ENCODE measurements around the gene MRPL55.

DNA sequence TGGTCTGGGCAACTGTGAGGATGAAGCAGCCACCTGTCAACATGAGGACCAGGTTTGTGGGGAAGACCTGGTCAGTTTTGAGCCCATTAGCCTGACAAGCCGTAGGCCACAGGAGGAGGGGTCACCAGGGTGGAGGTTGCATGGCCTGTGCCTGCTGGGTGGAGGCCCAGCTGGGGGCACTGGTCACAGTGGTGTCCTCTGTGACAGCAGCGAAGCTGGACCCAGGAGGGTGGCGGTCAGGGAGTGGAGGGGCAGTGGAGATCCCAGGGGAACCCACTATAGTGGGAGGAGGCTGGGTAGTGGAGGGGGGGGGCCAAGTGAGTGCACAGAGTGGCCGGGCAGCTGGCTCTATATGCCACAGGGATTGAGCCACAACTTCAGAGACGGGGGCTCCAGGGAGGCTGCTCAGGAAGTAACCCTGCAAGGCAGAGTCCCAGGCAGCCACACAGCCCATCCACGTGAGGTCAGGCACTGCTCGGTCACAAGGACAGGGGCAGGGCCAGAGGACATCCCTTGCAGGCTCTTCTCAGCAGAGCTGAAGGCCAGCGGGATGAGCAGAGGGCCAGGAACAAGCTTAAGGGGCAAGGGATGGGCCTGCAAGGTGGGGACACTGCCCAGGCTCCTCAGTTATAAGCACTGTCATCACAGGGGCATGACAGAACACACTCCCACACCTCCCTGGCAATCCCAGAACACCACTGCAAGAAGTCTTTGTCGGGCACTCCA, 3.7 kb downstream of the MRPL55 start:
- TF ChIP-seq, protein P1, sequence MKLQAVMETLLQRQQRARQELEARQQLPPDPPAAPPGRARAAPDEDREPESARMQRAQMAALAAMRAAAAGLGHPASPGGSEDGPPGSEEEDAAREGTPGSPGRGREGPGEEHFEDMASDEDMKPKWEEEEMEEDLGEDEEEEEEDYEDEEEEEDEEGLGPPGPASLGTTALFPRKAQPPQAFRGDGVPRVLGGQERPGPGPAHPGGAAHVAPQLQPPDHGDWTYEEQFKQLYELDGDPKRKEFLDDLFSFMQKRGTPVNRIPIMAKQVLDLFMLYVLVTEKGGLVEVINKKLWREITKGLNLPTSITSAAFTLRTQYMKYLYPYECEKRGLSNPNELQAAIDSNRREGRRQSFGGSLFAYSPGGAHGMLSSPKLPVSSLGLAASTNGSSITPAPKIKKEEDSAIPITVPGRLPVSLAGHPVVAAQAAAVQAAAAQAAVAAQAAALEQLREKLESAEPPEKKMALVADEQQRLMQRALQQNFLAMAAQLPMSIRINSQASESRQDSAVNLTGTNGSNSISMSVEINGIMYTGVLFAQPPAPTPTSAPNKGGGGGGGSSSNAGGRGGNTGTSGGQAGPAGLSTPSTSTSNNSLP (IDR thresholded peaks at IDR 0.05; ENCODE audit: low read depth, low read length) = no peak
- TF ChIP-seq MTA3 (CRISPR knock-in tag; IDR thresholded peaks at IDR 0.05) (no peak), MYC (CRISPR knock-in tag; IDR thresholded peaks at IDR 0.05; ENCODE audit: borderline replicate concordance) (no peak)
- TF ChIP-seq, protein P2, sequence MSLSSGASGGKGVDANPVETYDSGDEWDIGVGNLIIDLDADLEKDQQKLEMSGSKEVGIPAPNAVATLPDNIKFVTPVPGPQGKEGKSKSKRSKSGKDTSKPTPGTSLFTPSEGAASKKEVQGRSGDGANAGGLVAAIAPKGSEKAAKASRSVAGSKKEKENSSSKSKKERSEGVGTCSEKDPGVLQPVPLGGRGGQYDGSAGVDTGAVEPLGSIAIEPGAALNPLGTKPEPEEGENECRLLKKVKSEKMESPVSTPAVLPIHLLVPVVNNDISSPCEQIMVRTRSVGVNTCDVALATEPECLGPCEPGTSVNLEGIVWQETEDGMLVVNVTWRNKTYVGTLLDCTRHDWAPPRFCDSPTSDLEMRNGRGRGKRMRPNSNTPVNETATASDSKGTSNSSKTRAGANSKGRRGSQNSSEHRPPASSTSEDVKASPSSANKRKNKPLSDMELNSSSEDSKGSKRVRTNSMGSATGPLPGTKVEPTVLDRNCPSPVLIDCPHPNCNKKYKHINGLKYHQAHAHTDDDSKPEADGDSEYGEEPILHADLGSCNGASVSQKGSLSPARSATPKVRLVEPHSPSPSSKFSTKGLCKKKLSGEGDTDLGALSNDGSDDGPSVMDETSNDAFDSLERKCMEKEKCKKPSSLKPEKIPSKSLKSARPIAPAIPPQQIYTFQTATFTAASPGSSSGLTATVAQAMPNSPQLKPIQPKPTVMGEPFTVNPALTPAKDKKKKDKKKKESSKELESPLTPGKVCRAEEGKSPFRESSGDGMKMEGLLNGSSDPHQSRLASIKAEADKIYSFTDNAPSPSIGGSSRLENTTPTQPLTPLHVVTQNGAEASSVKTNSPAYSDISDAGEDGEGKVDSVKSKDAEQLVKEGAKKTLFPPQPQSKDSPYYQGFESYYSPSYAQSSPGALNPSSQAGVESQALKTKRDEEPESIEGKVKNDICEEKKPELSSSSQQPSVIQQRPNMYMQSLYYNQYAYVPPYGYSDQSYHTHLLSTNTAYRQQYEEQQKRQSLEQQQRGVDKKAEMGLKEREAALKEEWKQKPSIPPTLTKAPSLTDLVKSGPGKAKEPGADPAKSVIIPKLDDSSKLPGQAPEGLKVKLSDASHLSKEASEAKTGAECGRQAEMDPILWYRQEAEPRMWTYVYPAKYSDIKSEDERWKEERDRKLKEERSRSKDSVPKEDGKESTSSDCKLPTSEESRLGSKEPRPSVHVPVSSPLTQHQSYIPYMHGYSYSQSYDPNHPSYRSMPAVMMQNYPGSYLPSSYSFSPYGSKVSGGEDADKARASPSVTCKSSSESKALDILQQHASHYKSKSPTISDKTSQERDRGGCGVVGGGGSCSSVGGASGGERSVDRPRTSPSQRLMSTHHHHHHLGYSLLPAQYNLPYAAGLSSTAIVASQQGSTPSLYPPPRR (CRISPR knock-in tag; IDR thresholded peaks at IDR 0.05; ENCODE audit: borderline replicate concordance) = no peak

Data from HepG2 (cell line).